Keratinocyte (primary cell): ENCODE measurements around the gene CGN. TPM values are rescaled to one million over a fixed set of nuclear protein-coding genes. Genes with fewer than 3 reads are reported as not detected.

Experiments
- DNase-seq: peaks from one replicate; pipeline ENCODE4 v3.0.0-alpha.2; 2011; ENCODE audit warnings: low read depth, missing footprints, low spot score
- FAIRE-seq: peaks from 2 replicates; lab custom pipeline; 2011; peaks lifted over from hg19 to GRCh38; lab: Jason Lieb, UNC
- H2AFZ ChIP-seq: 2 replicates; pipeline ENCODE4 v1.6.0; 2012; ENCODE audit warnings: low read length, control low read depth, inconsistent platforms; ENCODE audit not compliant: control insufficient read depth
- H3K27ac ChIP-seq: 2 replicates; pipeline ENCODE4 v1.5.1; 2011; ENCODE audit warnings: low read length; ENCODE audit not compliant: control insufficient read depth, insufficient read depth
- H3K27me3 ChIP-seq: 3 replicates; pipeline ENCODE4 v1.6.0; 2011; ENCODE audit warnings: low read length; ENCODE audit not compliant: control insufficient read depth, insufficient read depth; ENCODE audit errors: extremely low read depth
- H3K36me3 ChIP-seq, 2 experiments: 2 replicates in 1 of 2; 3 replicates in 1 of 2; pipeline ENCODE4 v1.5.1; 2011; ENCODE audit warnings: low read length in 2 of 2, mild to moderate bottlenecking in 1 of 2; ENCODE audit not compliant: control insufficient read depth in 2 of 2, insufficient read depth in 2 of 2; ENCODE audit errors: extremely low read depth in 1 of 2
- H3K4me1 ChIP-seq: 3 replicates; pipeline ENCODE4 v1.5.1; 2011; ENCODE audit warnings: low read length; ENCODE audit not compliant: control insufficient read depth, insufficient read depth; ENCODE audit errors: extremely low read depth
- H3K4me2 ChIP-seq: 3 replicates; pipeline ENCODE4 v1.6.0; 2011; ENCODE audit warnings: low read depth, low read length; ENCODE audit not compliant: control insufficient read depth, insufficient read depth; ENCODE audit errors: extremely low read depth
- H3K4me3 ChIP-seq, 3 experiments: fragments of 200-600 bp in 1 of 3; sonication (generic) in 1 of 3; 2 replicates in 2 of 3; 3 replicates in 1 of 3; pipeline ENCODE4 v1.5.1; 2011 to 2016; ENCODE audit warnings: low read length in 3 of 3, mild to moderate bottlenecking in 3 of 3, control low read depth in 2 of 3, inconsistent platforms in 1 of 3, low read depth in 1 of 3, mixed read lengths in 1 of 3, mixed run types in 1 of 3, moderate library complexity in 1 of 3; ENCODE audit not compliant: control insufficient read depth in 2 of 3, insufficient read depth in 2 of 3; ENCODE audit errors: extremely low read depth in 1 of 3
- H3K79me2 ChIP-seq: 2 replicates; pipeline ENCODE4 v1.6.0; 2012; ENCODE audit warnings: low read length; ENCODE audit not compliant: control insufficient read depth, insufficient read depth
- H3K9ac ChIP-seq: 3 replicates; pipeline ENCODE4 v1.6.0; 2011; ENCODE audit warnings: low read length; ENCODE audit not compliant: control insufficient read depth, insufficient read depth; ENCODE audit errors: extremely low read depth
- H3K9me1 ChIP-seq: 3 replicates; pipeline ENCODE4 v1.6.0; 2011; ENCODE audit warnings: low read length; ENCODE audit not compliant: control insufficient read depth, insufficient read depth; ENCODE audit errors: extremely low read depth
- H3K9me3 ChIP-seq: 2 replicates; pipeline ENCODE4 v1.5.1; 2012; ENCODE audit warnings: low read depth, low read length; ENCODE audit not compliant: control insufficient read depth
- H4K20me1 ChIP-seq: 3 replicates; pipeline ENCODE4 v1.6.0; 2011; ENCODE audit warnings: low read length; ENCODE audit not compliant: control insufficient read depth, insufficient read depth; ENCODE audit errors: extremely low read depth
- CTCF ChIP-seq, 3 experiments: IDR thresholded peaks in 1 of 3; conservative IDR thresholded peaks in 1 of 3; optimal IDR thresholded peaks in 1 of 3; 2 replicates in 2 of 3; 3 replicates in 1 of 3; pipeline versions ENCODE3 to v1.5.1; 2011; ENCODE audit warnings: low read length in 3 of 3, mild to moderate bottlenecking in 3 of 3, moderate library complexity in 2 of 3, control low read depth in 1 of 3, inconsistent platforms in 1 of 3; ENCODE audit not compliant: insufficient read depth in 2 of 3; ENCODE audit errors: extremely low read depth in 1 of 3
- EZH2 ChIP-seq: IDR thresholded peaks from one replicate; pipeline ENCODE4 v1.6.1; 2012; ENCODE audit warnings: inconsistent platforms, mild to moderate bottlenecking, low read length, moderate library complexity
- dilution Hi-C: fragments of 300-500 bp; cut with MboI; formaldehyde crosslinking; loops from one replicate; pipeline ENCODE4 v1.7.0; 2020; ENCODE audit warnings: low sequenced_read_pairs; ENCODE audit not compliant: extremely low pct_ligation_motif_present
- polyA plus RNA-seq, 5 experiments: library from polyadenylated mRNA; depleted of rRNA in 3 of 5; stranded (reverse) in 3 of 5; stranded (forward) in 1 of 5; unstranded in 1 of 5; fragments of >200 nt; gene quantifications; 1 replicate in 1 of 5; 2 replicates in 3 of 5; 3 replicates in 1 of 5; pipeline versions ENCODE4 v1.2.1 to v1.2.3, GENCODE V29; 2011 to 2012; ENCODE audit warnings: missing spikeins in 2 of 5, low read depth in 1 of 5, low replicate concordance in 1 of 5

Gene CGN
- polyA plus RNA-seq, 1 donor (not counting 4 experiments of a cell fraction or from before 2014, with no cell fraction given) = 2.9 TPM

- dilution Hi-C loops = no loop called here
- no peak for TF ChIP-seq EZH2
- no peak for TF ChIP-seq CTCF (optimal IDR thresholded peaks at IDR 0.05 in 1 of 3, IDR thresholded peaks at IDR 0.05 in 1 of 3, conservative IDR thresholded peaks at IDR 0.05 in 1 of 3; ENCODE audit: extremely low read depth in 1 of 3, insufficient read depth in 2 of 3, low read length in 3 of 3)
- no peak overlapping the region for H3K9ac ChIP-seq
- H3K9me1 ChIP-seq = no peaks in the 10 kb centered on the region
- H3K27ac ChIP-seq = no peak overlapping the region
- no peak overlapping the region for H3K4me3 ChIP-seq
- H4K20me1 ChIP-seq = no peaks in the 10 kb centered on the region
- DNase-seq (no peak), FAIRE-seq (no peak)
- H2AFZ ChIP-seq = no peak overlapping the region
- no peaks in the 10 kb centered on the region for H3K79me2 ChIP-seq
- no peaks in the 10 kb centered on the region for H3K4me1 ChIP-seq
- no peak overlapping the region for H3K4me2 ChIP-seq
- H3K9me3 ChIP-seq = no peaks in the 10 kb centered on the region
- H3K27me3 ChIP-seq = no peaks in the 10 kb centered on the region
- H3K36me3 ChIP-seq = no peaks in the 10 kb centered on the region
Measured at GRCh38 chr1:151465026-151465425, 46.2 kb upstream of the CGN start.

- no peaks in the 10 kb centered on the region for H3K9me1 ChIP-seq
- no peaks in the 10 kb centered on the region for H3K27me3 ChIP-seq
- peak overlapping the region; percentile 10 for H3K9ac ChIP-seq
- H4K20me1 ChIP-seq = no peaks in the 10 kb centered on the region
- no peaks in the 10 kb centered on the region for H3K4me1 ChIP-seq
- dilution Hi-C loops = no loop called here
- no peaks in the 10 kb centered on the region for H3K9me3 ChIP-seq
- H2AFZ ChIP-seq = peak overlapping the region; percentile 87
- FAIRE-seq (no peak), DNase-seq (no peak)
- TF ChIP-seq CTCF (optimal IDR thresholded peaks at IDR 0.05 in 1 of 3, IDR thresholded peaks at IDR 0.05 in 1 of 3, conservative IDR thresholded peaks at IDR 0.05 in 1 of 3; ENCODE audit: extremely low read depth in 1 of 3, insufficient read depth in 2 of 3, low read length in 3 of 3) (no peak), EZH2 (no peak)
- no peaks in the 10 kb centered on the region for H3K36me3 ChIP-seq
- H3K4me3 ChIP-seq = peak overlapping the region; percentile 37 to 61 (median 48)
- no peak overlapping the region for H3K27ac ChIP-seq
- H3K79me2 ChIP-seq = no peaks in the 10 kb centered on the region
- peak overlapping the region; percentile 83 for H3K4me2 ChIP-seq
Measured at GRCh38 chr1:151472856-151473731, 38.1 kb upstream of the CGN start.
